ENCODE results near the gene CCDC190.

DNA sequence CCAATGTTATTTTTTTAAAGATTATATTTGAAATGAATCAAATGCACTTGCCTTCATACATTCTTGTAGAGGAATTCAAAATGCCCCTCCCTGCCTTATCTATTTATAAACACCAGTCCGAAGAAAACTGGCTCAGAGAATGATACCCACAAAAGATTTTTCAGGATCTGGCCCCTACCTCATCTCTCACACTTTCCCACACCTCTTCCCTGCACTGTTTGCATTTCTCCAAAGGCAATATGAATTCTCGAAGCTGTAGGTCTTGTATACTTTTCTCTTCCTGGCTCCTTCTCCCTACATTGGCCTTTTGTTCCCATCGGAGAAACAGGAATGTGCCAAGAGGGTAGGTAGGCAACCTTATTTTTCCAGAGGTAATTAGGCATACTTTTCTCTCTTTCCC lies 12.0 kb upstream of the CCDC190 start:
- no peak for TF ChIP-seq EZH2 (IDR thresholded peaks at IDR 0.05; ENCODE audit: low read depth)
- TF ChIP-seq, protein P1, sequence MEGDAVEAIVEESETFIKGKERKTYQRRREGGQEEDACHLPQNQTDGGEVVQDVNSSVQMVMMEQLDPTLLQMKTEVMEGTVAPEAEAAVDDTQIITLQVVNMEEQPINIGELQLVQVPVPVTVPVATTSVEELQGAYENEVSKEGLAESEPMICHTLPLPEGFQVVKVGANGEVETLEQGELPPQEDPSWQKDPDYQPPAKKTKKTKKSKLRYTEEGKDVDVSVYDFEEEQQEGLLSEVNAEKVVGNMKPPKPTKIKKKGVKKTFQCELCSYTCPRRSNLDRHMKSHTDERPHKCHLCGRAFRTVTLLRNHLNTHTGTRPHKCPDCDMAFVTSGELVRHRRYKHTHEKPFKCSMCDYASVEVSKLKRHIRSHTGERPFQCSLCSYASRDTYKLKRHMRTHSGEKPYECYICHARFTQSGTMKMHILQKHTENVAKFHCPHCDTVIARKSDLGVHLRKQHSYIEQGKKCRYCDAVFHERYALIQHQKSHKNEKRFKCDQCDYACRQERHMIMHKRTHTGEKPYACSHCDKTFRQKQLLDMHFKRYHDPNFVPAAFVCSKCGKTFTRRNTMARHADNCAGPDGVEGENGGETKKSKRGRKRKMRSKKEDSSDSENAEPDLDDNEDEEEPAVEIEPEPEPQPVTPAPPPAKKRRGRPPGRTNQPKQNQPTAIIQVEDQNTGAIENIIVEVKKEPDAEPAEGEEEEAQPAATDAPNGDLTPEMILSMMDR (conservative IDR thresholded peaks at IDR 0.05), result no peak

Measured in PC-9 (cell line).